GM12878 (cell line): Measurements from ENCODE around the gene PTPN5. TPM values are rescaled to one million over a fixed set of nuclear protein-coding genes. Genes with fewer than 3 reads are reported as not detected.

Experiments used
- ATAC-seq: fragments of 200-7000 bp; cut with Tn5 transposase; 3 replicates; pipeline ENCODE4 v1.9.1; 2020; ENCODE audit warnings: mild to moderate bottlenecking, moderate library complexity
- BruUV-seq: library from RNA; stranded (reverse); fragments of 400-500 nt; replicated peaks from 2 replicates; lab custom pipeline; 2021; lab: Mats Ljungman, UMichigan
- CTCF ChIA-PET: fragments of 300-600 bp; sonication (Branson Sonifier 250); formaldehyde crosslinking; extraction: SDS; loops from one replicate; lab custom pipeline; 2021; ENCODE audit warnings: inconsistent platforms; lab: Yijun Ruan, JAX
- POLR2A ChIA-PET: fragments of 350-600 bp; formaldehyde crosslinking; extraction: SDS; loops from one replicate; lab custom pipeline; 2021; ENCODE audit warnings: inconsistent platforms; lab: Charles Lee
- RAD21 ChIA-PET: fragments of 300-600 bp; sonication (Branson Sonifier 250); formaldehyde crosslinking; loops from one replicate; lab custom pipeline; 2023; ENCODE audit warnings: antibody characterized with exemption; ENCODE audit not compliant: unreplicated experiment; lab: Charles Lee
- SMC1A ChIA-PET: fragments of 300-600 bp; sonication (Branson Sonifier 250); formaldehyde crosslinking; loops from one replicate; lab custom pipeline; 2023; ENCODE audit not compliant: unreplicated experiment, uncharacterized antibody; lab: Charles Lee
- DNase-seq: peaks from one replicate; pipeline ENCODE4 v3.0.0-alpha.2; 2011; ENCODE audit warnings: low read depth, low spot score
- FAIRE-seq: peaks from 3 replicates; lab custom pipeline; 2011; peaks lifted over from hg19 to GRCh38; lab: Jason Lieb, UNC
- H2AFZ ChIP-seq: 2 replicates; pipeline ENCODE4 v1.6.0; 2011; ENCODE audit warnings: low read depth, low read length, control low read depth; ENCODE audit not compliant: control insufficient read depth
- H3K27ac ChIP-seq: 2 replicates; pipeline ENCODE4 v1.5.1; 2011; ENCODE audit warnings: control low read depth; ENCODE audit not compliant: control insufficient read depth, insufficient read depth
- H3K27me3 ChIP-seq, 2 experiments: replicated peaks in 1 of 2; 2 replicates each; pipeline versions ENCODE4 v1.6.0 to v1.6.1; 2011; ENCODE audit warnings: low read length in 1 of 2; ENCODE audit not compliant: control insufficient read depth in 2 of 2, insufficient read depth in 2 of 2
- H3K36me3 ChIP-seq, 2 experiments: 2 replicates each; pipeline ENCODE4 v1.5.1; 2011; ENCODE audit warnings: low read length in 1 of 2; ENCODE audit not compliant: control insufficient read depth in 2 of 2, insufficient read depth in 2 of 2
- H3K4me1 ChIP-seq: 2 replicates; pipeline ENCODE4 v1.6.1; 2011; ENCODE audit warnings: mild to moderate bottlenecking, low read length, moderate library complexity, mixed read lengths; ENCODE audit not compliant: control insufficient read depth, insufficient read depth
- H3K4me2 ChIP-seq: 2 replicates; pipeline ENCODE4 v1.6.0; 2011; ENCODE audit warnings: control low read depth; ENCODE audit not compliant: control insufficient read depth, insufficient read depth
- H3K4me3 ChIP-seq: fragments of 200-600 bp; sonication (generic); 2 replicates; pipeline ENCODE4 v1.5.1; 2016
- H3K79me2 ChIP-seq: 2 replicates; pipeline ENCODE4 v1.6.0; 2011; ENCODE audit warnings: low read length; ENCODE audit not compliant: control insufficient read depth, insufficient read depth
- H3K9ac ChIP-seq: 2 replicates; pipeline ENCODE4 v1.8.0; 2011; ENCODE audit warnings: low read length, control low read depth, mixed read lengths; ENCODE audit not compliant: control insufficient read depth, insufficient read depth
- H3K9me3 ChIP-seq: replicated peaks from 3 replicates; pipeline ENCODE4 v1.5.1; 2011; ENCODE audit warnings: mild to moderate bottlenecking, low read length; ENCODE audit not compliant: control insufficient read depth, insufficient read depth
- H4K20me1 ChIP-seq: 2 replicates; pipeline ENCODE4 v1.6.0; 2011; ENCODE audit not compliant: control insufficient read depth, insufficient read depth
- CHD2 ChIP-seq: IDR thresholded peaks from 2 replicates; pipeline ENCODE4 v1.6.1; 2011; ENCODE audit warnings: low read depth, low read length, improper control_type of control experiment, borderline replicate concordance
- FOXK2 ChIP-seq: fragments of 450-650 bp; IDR thresholded peaks from 2 replicates; pipeline ENCODE4 v1.6.1; 2017; ENCODE audit warnings: mild to moderate bottlenecking, moderate library complexity
- KAT2A ChIP-seq: conservative IDR thresholded peaks from 2 replicates; pipeline ENCODE4 v1.6.1; 2011; ENCODE audit warnings: low read depth, low read length; ENCODE audit not compliant: control insufficient read depth
- NFIC ChIP-seq: IDR thresholded peaks from 2 replicates; pipeline ENCODE4 v1.6.1; 2012; ENCODE audit warnings: low read depth, mild to moderate bottlenecking, inconsistent platforms, low read length, moderate library complexity
- NFXL1 ChIP-seq: fragments of 450-650 bp; IDR thresholded peaks from 2 replicates; pipeline ENCODE4 v1.6.1; 2017; ENCODE audit warnings: antibody characterized with exemption, mild to moderate bottlenecking, borderline replicate concordance
- SMAD5 ChIP-seq: IDR thresholded peaks from 2 replicates; pipeline ENCODE4 v1.6.1; 2016; ENCODE audit warnings: antibody characterized with exemption, low read depth
- SMC3 ChIP-seq: IDR thresholded peaks from 2 replicates; pipeline ENCODE4 v1.6.1; 2011; ENCODE audit warnings: low read length, improper control_type of control experiment, borderline replicate concordance
- SREBF2 ChIP-seq: IDR thresholded peaks from 2 replicates; pipeline ENCODE4 v1.6.1; 2012; ENCODE audit warnings: mild to moderate bottlenecking, low read length
- SUZ12 ChIP-seq: fragments of 200-600 bp; sonication (generic); IDR thresholded peaks from one replicate; pipeline ENCODE4 v1.6.1; 2018; ENCODE audit warnings: antibody characterized with exemption, mild to moderate bottlenecking; ENCODE audit not compliant: unreplicated experiment
- TARDBP ChIP-seq: IDR thresholded peaks from 2 replicates; pipeline ENCODE4 v1.6.1; 2016; ENCODE audit warnings: borderline replicate concordance
- ZNF217 ChIP-seq: fragments of 450-650 bp; IDR thresholded peaks from 2 replicates; pipeline ENCODE4 v1.6.1; 2017; ENCODE audit warnings: antibody characterized with exemption, mild to moderate bottlenecking
- ZZZ3 ChIP-seq: IDR thresholded peaks from 2 replicates; pipeline ENCODE4 v1.6.1; 2011; ENCODE audit warnings: low read depth; ENCODE audit not compliant: control insufficient read depth, insufficient read length
- WGBS: methylation state at CpG from one replicate; pipeline ENCODE4 v1.1.6; 2016; ENCODE audit warnings: low lambda C conversion rate; ENCODE audit not compliant: insufficient replicate concordance, insufficient coverage; ENCODE audit errors: missing lambda C conversion rate; 5-methylcytosine and 5-hydroxymethylcytosine counted together
- in situ Hi-C: fragments of 300-500 bp; cut with MboI; formaldehyde crosslinking; loops from 9 replicates; pipeline ENCODE4 v1.14.3; 2018; ENCODE audit warnings: mixed read lengths
- intact Hi-C: fragments of 100-400 bp; cut with micrococcal nuclease; formaldehyde crosslinking; loops from one replicate; pipeline ENCODE4 v1.14.2; 2022; ENCODE audit not compliant: unreplicated experiment
- polyA plus RNA-seq, 11 experiments: library from polyadenylated mRNA; depleted of rRNA in 4 of 11; unstranded in 6 of 11; stranded (reverse) in 5 of 11; fragments of >200 nt; fragmentation: Nextera tagmentation in 4 of 11; fragmentation: Illumina TruSeq in 1 of 11; extraction: Ambion mirVana in 4 of 11; extraction: Trizol in 1 of 11; gene quantifications; 1 replicate in 1 of 11; 2 replicates in 10 of 11; pipeline versions ENCODE4 v1.2.1 to v1.2.3, GENCODE V29; 2011 to 2016; ENCODE audit warnings: inconsistent platforms in 2 of 11, missing spikeins in 2 of 11, low read depth in 1 of 11
- total RNA-seq, 4 experiments: library from RNA; depleted of rRNA in 3 of 4; stranded (reverse); fragments of >200 nt in 3 of 4; fragmentation: Illumina TruSeq in 1 of 4; extraction: Trizol in 1 of 4; gene quantifications; 2 replicates each; pipeline versions ENCODE4 v1.2.1 to v1.2.3, GENCODE V29; 2013 to 2021
- TF ChIP-seq, protein P1 (sequence below): fragments of 450-650 bp; IDR thresholded peaks from 2 replicates; pipeline ENCODE4 v1.6.1; 2016; ENCODE audit warnings: mild to moderate bottlenecking
- TF ChIP-seq, protein P2 (sequence below): fragments of 150-350 bp; IDR thresholded peaks from 2 replicates; pipeline ENCODE4 v1.6.1; 2016; ENCODE audit warnings: low read depth, low read length

The PTPN5 gene
- total and polyA plus RNA-seq, 10 of the 15 experiments (the other 5 are each of a cell fraction or from before 2014, with no cell fraction given), result 0.04 to 0.06 (median 0.05) TPM; not detected in 7

- no peak for TF ChIP-seq NFIC
- TF ChIP-seq, protein P1, sequence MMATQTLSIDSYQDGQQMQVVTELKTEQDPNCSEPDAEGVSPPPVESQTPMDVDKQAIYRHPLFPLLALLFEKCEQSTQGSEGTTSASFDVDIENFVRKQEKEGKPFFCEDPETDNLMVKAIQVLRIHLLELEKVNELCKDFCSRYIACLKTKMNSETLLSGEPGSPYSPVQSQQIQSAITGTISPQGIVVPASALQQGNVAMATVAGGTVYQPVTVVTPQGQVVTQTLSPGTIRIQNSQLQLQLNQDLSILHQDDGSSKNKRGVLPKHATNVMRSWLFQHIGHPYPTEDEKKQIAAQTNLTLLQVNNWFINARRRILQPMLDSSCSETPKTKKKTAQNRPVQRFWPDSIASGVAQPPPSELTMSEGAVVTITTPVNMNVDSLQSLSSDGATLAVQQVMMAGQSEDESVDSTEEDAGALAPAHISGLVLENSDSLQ, result no peak
- TF ChIP-seq, all 136 proteins: peak for 0
Measured at GRCh38 chr11:18723991-18724390, 67.6 kb downstream of the PTPN5 start (continued).

DNA sequence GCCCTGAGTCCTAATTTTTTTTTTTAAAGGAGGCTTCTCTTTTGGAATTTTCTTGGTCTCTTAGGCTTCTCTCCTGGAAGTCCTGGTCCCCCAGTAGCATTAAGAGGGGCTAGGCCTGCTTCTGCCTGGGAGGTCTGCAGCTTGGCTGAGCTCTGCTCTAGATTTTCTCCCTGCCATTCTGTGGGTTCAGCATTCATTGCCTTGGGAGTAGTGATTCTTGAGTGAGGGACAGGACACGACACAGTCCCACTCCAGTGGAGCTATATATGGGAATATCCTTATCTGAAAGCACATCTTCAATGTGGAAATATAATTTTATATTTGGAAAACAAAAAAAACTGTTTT, 69.3 kb downstream of the PTPN5 start:
- Histone ChIP-seq H3K36me3 (no peaks in the 10 kb centered on the region), H3K27ac (no peak overlapping the region), H3K4me3 (no peak overlapping the region), H3K4me2 (no peak overlapping the region), H3K27me3 (no peaks in the 10 kb centered on the region; a peak in 3 of 4 replicates), H4K20me1 (no peaks in the 10 kb centered on the region), H3K9ac (no peak overlapping the region), H3K4me1 (peaks cover 9% of the 10 kb centered on the region), H3K79me2 (no peaks in the 10 kb centered on the region), H3K9me3 (no peaks in the 10 kb centered on the region), H2AFZ (peak overlapping the region; percentile 76)
- RAD21 ChIA-PET, result interaction anchor here (0.8 to 4.0 kb wide), 24 partner anchors 10 to 478 kb away, joined by 3 to 40 read pairs (median 4); partner anchors contain the start of genes GTF2H1 and MRGPRX2
- in situ Hi-C loops, result no loop called here
- POLR2A ChIA-PET, result interaction anchor here (0.5 to 1.3 kb wide), 4 partner anchors 9 to 182 kb away, joined by 3 to 4 read pairs (median 4); no protein-coding TSS in a partner anchor
- DNase-seq (no peak), FAIRE-seq (no peak), ATAC-seq (peak; percentile 17)
- BruUV-seq, result no TSS peak
- CTCF ChIA-PET, result interaction anchor here (0.6 to 8.0 kb wide), 49 partner anchors 9 to 615 kb away, joined by 3 to 131 read pairs (median 5); partner anchors contain the start of gene TSG101
- intact Hi-C loops, result loop anchor here (2.0 to 10.0 kb wide), 3 partner anchors 40 to 477 kb away; partner anchors contain the start of gene SAA2
- SMC1A ChIA-PET, result interaction anchor here (0.6 to 4.4 kb wide), 27 partner anchors 9 to 606 kb away, joined by 3 to 44 read pairs (median 4); partner anchors contain the start of gene UEVLD
- WGBS, result 0% methylated on average over 1 of the region's 1 CpG
- TF ChIP-seq ZZZ3 (no peak), SUZ12 (no peak), SMC3 (no peak), SMAD5 (no peak), SREBF2 (no peak), TARDBP (no peak), KAT2A (no peak), NFXL1 (no peak), ZNF217 (no peak), CHD2 (no peak), FOXK2 (no peak)
- TF ChIP-seq, protein P1, result no peak
- TF ChIP-seq, protein P2, sequence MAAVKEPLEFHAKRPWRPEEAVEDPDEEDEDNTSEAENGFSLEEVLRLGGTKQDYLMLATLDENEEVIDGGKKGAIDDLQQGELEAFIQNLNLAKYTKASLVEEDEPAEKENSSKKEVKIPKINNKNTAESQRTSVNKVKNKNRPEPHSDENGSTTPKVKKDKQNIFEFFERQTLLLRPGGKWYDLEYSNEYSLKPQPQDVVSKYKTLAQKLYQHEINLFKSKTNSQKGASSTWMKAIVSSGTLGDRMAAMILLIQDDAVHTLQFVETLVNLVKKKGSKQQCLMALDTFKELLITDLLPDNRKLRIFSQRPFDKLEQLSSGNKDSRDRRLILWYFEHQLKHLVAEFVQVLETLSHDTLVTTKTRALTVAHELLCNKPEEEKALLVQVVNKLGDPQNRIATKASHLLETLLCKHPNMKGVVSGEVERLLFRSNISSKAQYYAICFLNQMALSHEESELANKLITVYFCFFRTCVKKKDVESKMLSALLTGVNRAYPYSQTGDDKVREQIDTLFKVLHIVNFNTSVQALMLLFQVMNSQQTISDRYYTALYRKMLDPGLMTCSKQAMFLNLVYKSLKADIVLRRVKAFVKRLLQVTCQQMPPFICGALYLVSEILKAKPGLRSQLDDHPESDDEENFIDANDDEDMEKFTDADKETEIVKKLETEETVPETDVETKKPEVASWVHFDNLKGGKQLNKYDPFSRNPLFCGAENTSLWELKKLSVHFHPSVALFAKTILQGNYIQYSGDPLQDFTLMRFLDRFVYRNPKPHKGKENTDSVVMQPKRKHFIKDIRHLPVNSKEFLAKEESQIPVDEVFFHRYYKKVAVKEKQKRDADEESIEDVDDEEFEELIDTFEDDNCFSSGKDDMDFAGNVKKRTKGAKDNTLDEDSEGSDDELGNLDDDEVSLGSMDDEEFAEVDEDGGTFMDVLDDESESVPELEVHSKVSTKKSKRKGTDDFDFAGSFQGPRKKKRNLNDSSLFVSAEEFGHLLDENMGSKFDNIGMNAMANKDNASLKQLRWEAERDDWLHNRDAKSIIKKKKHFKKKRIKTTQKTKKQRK, result no peak
